Activated CD8-positive, alpha-beta memory T cell treated with anti-CD3 and anti-CD28 coated beads, Interleukin-2, amount 10 ng/mL, durations not matched to agents 7 days and 5 days (primary cell): ENCODE data around the gene SLCO2A1. TPM values are rescaled to one million over a fixed set of nuclear protein-coding genes. Genes with fewer than 3 reads are reported as not detected.

Experiments used
- ATAC-seq: fragments of 150-1000 bp; cut with Tn5 transposase; one replicate; pipeline ENCODE4 v1.10.0; 2021; ENCODE audit warnings: moderate library complexity
- CTCF ChIA-PET: fragments of 350-600 bp; sonication (Branson Sonifier 250); formaldehyde crosslinking; loops from one replicate; lab custom pipeline; 2021; ENCODE audit warnings: antibody characterized with exemption; lab: Charles Lee
- DNase-seq: peaks from one replicate; pipeline ENCODE4 v3.0.0-alpha.2; 2020
- H3K27ac Mint-ChIP-seq: one replicate; pipeline ENCODE4 v1.8.0; 2021; ENCODE audit warnings: mild to moderate bottlenecking, mixed read lengths
- H3K27me3 Mint-ChIP-seq: one replicate; pipeline ENCODE4 v1.8.0; 2021; ENCODE audit warnings: mixed read lengths
- H3K36me3 Mint-ChIP-seq: one replicate; pipeline ENCODE4 v1.8.0; 2021; ENCODE audit warnings: mild to moderate bottlenecking, mixed read lengths
- H3K4me1 Mint-ChIP-seq: one replicate; pipeline ENCODE4 v1.8.0; 2021; ENCODE audit warnings: mixed read lengths
- H3K4me3 Mint-ChIP-seq: one replicate; pipeline ENCODE4 v1.8.0; 2021; ENCODE audit warnings: mild to moderate bottlenecking, moderate library complexity, mixed read lengths
- H3K9me3 Mint-ChIP-seq: one replicate; pipeline ENCODE4 v1.8.0; 2022; ENCODE audit warnings: low read depth, mixed read lengths
- total RNA-seq, 2 experiments: library from RNA; stranded (reverse); gene quantifications; one replicate each; pipeline ENCODE4 v1.2.3, GENCODE V29; 2021

Gene SLCO2A1
- total RNA-seq, 2 experiments from 2014 or later = not detected

- CTCF ChIA-PET = no interaction called here
- H3K36me3 Mint-ChIP-seq = no peaks in the 10 kb centered on the region
- ATAC-seq = no peak
- no peak for DNase-seq
- no peaks in the 10 kb centered on the region for H3K4me1 Mint-ChIP-seq
- H3K27ac Mint-ChIP-seq = no peak overlapping the region
- no peaks in the 10 kb centered on the region for H3K9me3 Mint-ChIP-seq
- H3K4me3 Mint-ChIP-seq = no peak overlapping the region
- peaks cover 9% of the 10 kb centered on the region for H3K27me3 Mint-ChIP-seq
Observed at GRCh38 chr3:134014270-134014669, 15.5 kb downstream of the SLCO2A1 start.

DNA sequence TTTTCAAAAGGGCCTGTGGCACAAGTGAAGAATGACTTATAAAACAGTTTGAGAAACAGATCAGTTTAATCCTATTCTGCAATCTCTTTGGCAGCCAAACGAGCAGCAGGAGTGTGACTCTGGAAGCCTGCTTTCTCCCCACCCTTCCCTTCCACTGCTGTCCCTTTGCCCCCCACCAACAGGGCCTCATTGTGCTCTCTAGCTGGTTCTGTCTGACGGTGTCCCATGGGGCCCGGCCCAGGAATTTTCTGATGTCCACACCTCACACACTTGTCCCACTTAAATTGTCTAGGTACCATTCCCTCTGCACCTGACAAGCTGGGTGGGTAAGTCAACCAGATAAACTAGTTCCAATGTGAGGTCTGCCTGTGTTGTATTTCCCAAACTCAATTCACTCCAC, 16.4 kb downstream of the SLCO2A1 start:
- no peak for ATAC-seq
- CTCF ChIA-PET = no interaction called here

DNA sequence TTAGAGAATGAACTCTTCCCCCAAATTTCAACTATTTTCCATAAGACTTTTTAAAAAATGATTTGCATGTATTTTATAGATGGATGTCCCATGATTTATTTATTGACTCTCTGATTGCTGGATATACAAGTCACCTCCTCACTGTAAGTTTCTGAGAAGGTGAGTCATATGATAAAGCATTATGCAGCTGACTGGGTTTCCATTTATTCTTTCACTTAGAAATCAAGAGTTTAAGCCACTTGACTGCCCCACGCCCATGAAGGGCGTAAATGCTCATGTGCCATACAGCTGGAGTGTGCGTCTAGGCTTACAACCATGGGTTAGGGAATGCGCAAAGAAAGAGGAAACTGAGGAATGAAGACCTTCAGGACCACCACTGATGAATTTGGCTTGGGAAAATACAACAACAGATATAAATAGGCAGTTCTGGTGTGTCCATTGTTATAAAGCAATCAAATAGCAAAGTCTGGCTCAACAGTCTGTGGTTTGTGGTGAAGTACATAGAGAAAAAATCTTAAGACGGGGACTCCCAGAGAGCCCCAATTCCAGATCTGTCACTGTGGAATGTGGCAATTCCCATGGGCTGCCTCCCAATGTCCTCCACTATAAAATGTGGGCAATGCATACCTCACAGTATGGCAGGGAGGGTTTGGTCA, 20.3 kb downstream of the SLCO2A1 start:
- Mint-ChIP-seq H3K36me3 (no peaks in the 10 kb centered on the region), H3K9me3 (no peaks in the 10 kb centered on the region), H3K27ac (no peak overlapping the region), H3K4me1 (no peaks in the 10 kb centered on the region), H3K4me3 (no peak overlapping the region), H3K27me3 (peaks cover 17% of the 10 kb centered on the region)
- peak; percentile 9 for DNase-seq
- ATAC-seq = no peak
- CTCF ChIA-PET = no interaction called here

More for the DNA sequence above, 16.4 kb downstream of the SLCO2A1 start:
- Mint-ChIP-seq H3K9me3 (no peaks in the 10 kb centered on the region), H3K27me3 (peaks cover 13% of the 10 kb centered on the region), H3K4me3 (no peak overlapping the region), H3K4me1 (no peaks in the 10 kb centered on the region), H3K27ac (no peak overlapping the region), H3K36me3 (no peaks in the 10 kb centered on the region)
- no peak for DNase-seq

- Mint-ChIP-seq H3K27me3 (peaks cover 17% of the 10 kb centered on the region), H3K27ac (no peak overlapping the region), H3K4me3 (no peak overlapping the region), H3K4me1 (no peaks in the 10 kb centered on the region), H3K36me3 (no peaks in the 10 kb centered on the region), H3K9me3 (no peaks in the 10 kb centered on the region)
- DNase-seq (peak; percentile 22), ATAC-seq (no peak)
- CTCF ChIA-PET = no interaction called here
Observed at GRCh38 chr3:134008630-134009156, 21.0 kb downstream of the SLCO2A1 start.

DNA sequence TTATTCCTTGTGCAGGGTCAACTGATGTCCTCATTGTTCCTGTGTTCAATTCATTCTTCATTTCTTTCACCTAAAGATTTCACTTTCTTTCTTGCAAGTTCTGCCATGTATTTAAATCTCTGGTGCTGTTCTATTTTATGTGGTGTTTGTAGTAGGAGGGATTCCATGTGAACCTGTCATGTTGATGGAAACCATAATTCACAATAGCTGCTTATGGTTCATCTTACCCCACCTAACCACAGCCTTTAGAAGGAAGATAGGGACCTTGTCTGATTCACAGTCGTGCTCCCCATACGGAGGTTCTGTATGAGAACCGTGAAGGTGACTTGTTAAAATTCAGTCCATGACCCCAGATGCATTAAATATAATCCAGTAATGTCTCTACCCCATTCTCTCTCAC, 21.9 kb downstream of the SLCO2A1 start:
- ATAC-seq (no peak), DNase-seq (no peak)
- no peaks in the 10 kb centered on the region for H3K36me3 Mint-ChIP-seq
- H3K4me3 Mint-ChIP-seq = no peak overlapping the region
- no peaks in the 10 kb centered on the region for H3K9me3 Mint-ChIP-seq
- no peak overlapping the region for H3K27ac Mint-ChIP-seq
- CTCF ChIA-PET = no interaction called here
- peaks cover 13% of the 10 kb centered on the region for H3K27me3 Mint-ChIP-seq
- H3K4me1 Mint-ChIP-seq = no peaks in the 10 kb centered on the region

- ATAC-seq (no peak), DNase-seq (peak; percentile 7)
- Mint-ChIP-seq H3K27ac (no peak overlapping the region), H3K4me1 (no peaks in the 10 kb centered on the region), H3K27me3 (peaks cover 14% of the 10 kb centered on the region), H3K4me3 (no peak overlapping the region), H3K36me3 (no peaks in the 10 kb centered on the region), H3K9me3 (no peaks in the 10 kb centered on the region)
- CTCF ChIA-PET = no interaction called here
Observed at GRCh38 chr3:134004841-134005240, 24.9 kb downstream of the SLCO2A1 start.

DNA sequence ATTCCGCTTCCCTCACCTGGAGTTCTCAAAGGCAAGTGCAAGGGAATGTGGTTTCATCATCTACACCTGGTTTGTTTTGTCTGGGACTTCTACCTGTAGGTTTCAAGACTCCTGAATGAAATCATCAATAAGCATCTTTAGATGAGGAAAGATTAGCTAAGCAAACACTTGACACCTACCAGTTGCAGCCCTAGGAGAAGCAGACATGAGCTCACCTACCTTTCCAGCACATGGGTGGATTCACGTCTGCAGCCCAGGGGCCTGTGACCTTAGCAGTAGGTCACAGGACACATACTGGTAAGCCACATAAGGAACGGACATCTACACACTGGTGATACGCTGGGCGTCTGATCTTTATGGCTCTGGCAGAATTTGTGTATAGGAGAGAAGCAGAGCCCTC, 26.7 kb downstream of the SLCO2A1 start:
- DNase-seq (no peak), ATAC-seq (no peak)
- no peaks in the 10 kb centered on the region for H3K9me3 Mint-ChIP-seq
- no peak overlapping the region for H3K27ac Mint-ChIP-seq
- H3K27me3 Mint-ChIP-seq = peaks cover 14% of the 10 kb centered on the region
- H3K4me1 Mint-ChIP-seq = no peaks in the 10 kb centered on the region
- no peak overlapping the region for H3K4me3 Mint-ChIP-seq
- no peaks in the 10 kb centered on the region for H3K36me3 Mint-ChIP-seq
- CTCF ChIA-PET = no interaction called here

- no peak for ATAC-seq
- no peaks in the 10 kb centered on the region for H3K4me1 Mint-ChIP-seq
- H3K36me3 Mint-ChIP-seq = no peaks in the 10 kb centered on the region
Observed at GRCh38 chr3:134002306-134002705, 27.4 kb downstream of the SLCO2A1 start.

DNA sequence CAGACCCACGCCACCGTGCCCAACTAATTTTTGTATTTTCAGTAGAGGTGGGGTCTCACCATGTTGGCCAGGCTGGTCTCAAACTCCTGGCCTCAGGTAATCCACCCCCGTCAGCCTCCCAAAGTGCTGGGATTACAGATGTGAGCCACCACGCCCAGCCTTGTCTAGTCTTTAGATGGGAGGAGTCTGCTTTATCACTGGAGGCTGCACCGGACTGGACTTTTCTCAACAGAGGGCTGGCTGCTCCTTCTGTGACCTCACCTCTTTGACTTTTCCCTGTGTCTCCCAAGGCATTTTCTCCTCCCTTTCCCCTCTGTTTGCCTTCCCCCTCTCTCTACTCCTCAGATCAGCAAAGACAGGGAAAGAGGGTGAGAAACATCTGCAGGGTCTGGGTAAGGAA, 28.5 kb downstream of the SLCO2A1 start:
- CTCF ChIA-PET = no interaction called here
- DNase-seq (peak; percentile 18), ATAC-seq (no peak)
- Mint-ChIP-seq H3K4me1 (no peaks in the 10 kb centered on the region), H3K27ac (no peak overlapping the region), H3K36me3 (no peaks in the 10 kb centered on the region), H3K4me3 (no peak overlapping the region), H3K27me3 (peaks cover 10% of the 10 kb centered on the region), H3K9me3 (no peaks in the 10 kb centered on the region)

More at GRCh38 chr3:134002306-134002705, 27.4 kb downstream of the SLCO2A1 start:
- H3K9me3 Mint-ChIP-seq = no peaks in the 10 kb centered on the region
- H3K27me3 Mint-ChIP-seq = peaks cover 10% of the 10 kb centered on the region
- DNase-seq = peak; percentile 18
- no peak overlapping the region for H3K27ac Mint-ChIP-seq
- H3K4me3 Mint-ChIP-seq = no peak overlapping the region
- CTCF ChIA-PET = no interaction called here

- ATAC-seq = no peak
- H3K4me1 Mint-ChIP-seq = no peaks in the 10 kb centered on the region
- peak; percentile 22 for DNase-seq
- no peak overlapping the region for H3K4me3 Mint-ChIP-seq
- no peaks in the 10 kb centered on the region for H3K9me3 Mint-ChIP-seq
- CTCF ChIA-PET = no interaction called here
- H3K36me3 Mint-ChIP-seq = no peaks in the 10 kb centered on the region
- no peak overlapping the region for H3K27ac Mint-ChIP-seq
- peaks cover 13% of the 10 kb centered on the region for H3K27me3 Mint-ChIP-seq
Observed at GRCh38 chr3:133999891-134000685, 29.6 kb downstream of the SLCO2A1 start.

DNA sequence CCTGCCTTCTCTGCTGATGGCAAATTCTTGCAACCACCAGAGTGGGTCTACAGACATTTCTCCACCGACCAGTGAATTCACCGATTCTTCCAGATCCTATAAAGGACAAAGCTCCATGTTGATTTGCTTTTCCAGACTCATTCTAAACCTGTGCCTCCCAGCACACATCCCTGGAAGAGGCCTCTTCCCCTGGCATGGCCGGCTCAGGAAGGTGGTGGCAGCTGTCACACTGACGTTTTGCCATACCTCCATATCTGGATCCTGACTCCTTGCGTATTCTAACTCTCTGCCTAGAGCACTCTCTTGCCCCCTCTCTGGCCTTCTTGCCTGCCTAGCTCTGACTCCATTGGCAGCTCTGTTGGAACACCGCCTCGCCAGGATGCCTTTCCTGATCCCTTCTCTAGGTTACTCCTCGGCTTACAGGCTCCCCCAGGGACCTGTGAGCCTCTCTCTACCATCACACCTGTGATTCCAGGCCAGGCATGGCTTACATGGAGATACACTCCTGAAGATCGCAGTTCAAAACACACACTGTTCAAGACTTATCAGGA, 31.0 kb downstream of the SLCO2A1 start:
- CTCF ChIA-PET = no interaction called here
- Mint-ChIP-seq H3K4me1 (no peaks in the 10 kb centered on the region), H3K27ac (no peak overlapping the region), H3K4me3 (no peak overlapping the region), H3K36me3 (no peaks in the 10 kb centered on the region), H3K27me3 (peaks cover 18% of the 10 kb centered on the region), H3K9me3 (no peaks in the 10 kb centered on the region)
- ATAC-seq = no peak
- DNase-seq = peak; percentile 29

DNA sequence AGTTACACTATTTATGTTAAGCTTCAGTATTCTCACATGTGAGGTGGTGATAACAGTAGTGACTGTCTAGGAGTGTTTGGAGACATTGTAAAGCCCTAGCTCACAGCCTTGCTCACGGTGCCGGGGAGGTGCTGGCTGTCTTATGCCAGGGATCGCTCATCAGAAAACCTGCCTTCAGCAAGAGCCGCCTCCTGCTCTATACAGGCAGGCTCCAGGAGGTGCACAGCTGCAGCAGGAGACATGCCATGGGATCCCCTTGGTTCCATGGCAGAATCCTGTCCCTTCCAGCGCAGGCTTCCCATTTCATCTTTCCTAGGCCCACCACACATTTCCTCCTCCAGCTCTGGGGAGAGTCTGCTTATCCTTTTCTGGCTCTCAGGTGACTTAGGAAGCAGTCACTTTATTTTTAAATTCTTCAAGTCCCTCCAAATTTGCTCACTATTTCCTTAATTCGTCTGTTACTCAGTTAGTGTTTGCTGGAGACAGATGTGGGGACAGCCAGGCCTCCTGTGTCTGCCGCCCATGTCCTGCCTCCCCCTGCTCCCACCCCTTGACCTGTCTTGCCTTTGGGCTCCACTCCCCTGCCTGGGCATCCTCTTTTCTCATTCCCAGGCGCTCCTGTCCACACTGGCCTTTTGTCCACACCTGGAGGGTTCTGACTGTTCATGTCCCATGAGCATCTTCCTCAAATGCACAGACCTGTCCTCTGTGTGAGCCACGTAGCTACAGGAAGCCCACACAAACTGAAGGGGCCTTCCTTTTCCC, 31.7 kb downstream of the SLCO2A1 start:
- no peaks in the 10 kb centered on the region for H3K36me3 Mint-ChIP-seq
- no peak overlapping the region for H3K4me3 Mint-ChIP-seq
- peaks cover 20% of the 10 kb centered on the region for H3K27me3 Mint-ChIP-seq
- ATAC-seq (no peak), DNase-seq (peak; percentile 33)
- no peaks in the 10 kb centered on the region for H3K9me3 Mint-ChIP-seq
- H3K4me1 Mint-ChIP-seq = no peaks in the 10 kb centered on the region
- CTCF ChIA-PET = no interaction called here
- H3K27ac Mint-ChIP-seq = no peak overlapping the region

- H3K36me3 Mint-ChIP-seq = no peaks in the 10 kb centered on the region
- CTCF ChIA-PET = no interaction called here
- no peak overlapping the region for H3K27ac Mint-ChIP-seq
Observed at GRCh38 chr3:133996996-133997395, 32.7 kb downstream of the SLCO2A1 start.

More at GRCh38 chr3:133996996-133997395, 32.7 kb downstream of the SLCO2A1 start:
- ATAC-seq (no peak), DNase-seq (peak; percentile 5)
- Mint-ChIP-seq H3K4me3 (no peak overlapping the region), H3K9me3 (no peaks in the 10 kb centered on the region), H3K27me3 (peaks cover 21% of the 10 kb centered on the region), H3K4me1 (no peaks in the 10 kb centered on the region)
